ENCODE data around the gene DCDC2C. TPM values are rescaled to one million over a fixed set of nuclear protein-coding genes. Genes with fewer than 3 reads are reported as not detected.

Gene DCDC2C
- total and polyA plus RNA-seq, 2 donors (not counting 3 experiments of a cell fraction or from before 2014, with no cell fraction given), result not detected

DNA sequence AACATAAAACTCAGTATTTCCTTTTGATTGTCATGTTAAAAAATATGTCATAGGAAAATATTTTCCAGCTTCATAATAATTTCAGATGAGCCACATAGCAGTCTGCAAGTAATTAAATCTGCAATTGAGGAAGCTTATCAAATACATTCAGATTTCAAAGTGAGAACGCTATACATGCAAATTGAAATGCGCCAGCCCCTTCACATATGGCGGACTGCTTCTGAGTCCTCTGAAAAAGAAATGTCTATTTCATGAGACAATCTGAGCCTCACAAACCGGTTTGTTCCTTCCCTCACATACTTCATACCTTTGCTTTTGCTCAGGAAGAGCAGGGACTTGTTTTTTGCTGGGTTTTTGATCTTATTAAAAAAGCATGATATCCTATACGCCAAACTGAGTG, 2.3 kb upstream of the DCDC2C start:
- intact Hi-C loops (cut with micrococcal nuclease) (no loop called here), dilution Hi-C loops (cut with MboI; ENCODE audit: extremely low pct_ligation_motif_present, low sequenced_read_pairs) (no loop called here)
- Histone ChIP-seq H3K36me3 (ENCODE audit: control insufficient read depth in 2 of 2, extremely low read depth in 1 of 2, insufficient read depth in 2 of 2, low read length in 2 of 2) (no peaks in the 10 kb centered on the region), H3K4me3 (replicated peaks in 1 of 3; ENCODE audit: insufficient read depth in 1 of 3, low read depth in 1 of 3, low read length in 3 of 3) (no peak overlapping the region), H3K4me1 (ENCODE audit: control insufficient read depth, extremely low read depth, insufficient read depth, low read length) (no peaks in the 10 kb centered on the region), H3K27ac (ENCODE audit: insufficient read depth, low read depth, low read length) (no peak overlapping the region), H3K9ac (replicated peaks; ENCODE audit: extremely low read depth, insufficient read depth, low read length) (no peak overlapping the region), H3K9me3 (replicated peaks; ENCODE audit: control insufficient read depth, insufficient read depth, low read length) (no peaks in the 10 kb centered on the region), H3K79me2 (ENCODE audit: control insufficient read depth, insufficient read depth, low read length) (no peaks in the 10 kb centered on the region), H3K9me1 (replicated peaks; ENCODE audit: control insufficient read depth, extremely low read depth, insufficient read depth, low read length) (no peaks in the 10 kb centered on the region), H3K27me3 (ENCODE audit: control insufficient read depth in 2 of 2, insufficient read depth in 2 of 2, low read length in 2 of 2) (peaks cover 4 to 5% of the 10 kb centered on the region in 2 experiments), H2AFZ (ENCODE audit: low read depth, low read length) (no peak overlapping the region), H4K20me1 (replicated peaks; ENCODE audit: control insufficient read depth, extremely low read depth, insufficient read depth, low read length) (no peaks in the 10 kb centered on the region), H3K4me2 (ENCODE audit: insufficient read depth, low read length) (no peak overlapping the region)
- POLR2A ChIA-PET, result no interaction called here
- no TSS peak for BruUV-seq (replicated peaks)
- FAIRE-seq (no peak), DNase-seq (ENCODE audit: low read depth, low spot score) (no peak)
- TF ChIP-seq, protein P1, sequence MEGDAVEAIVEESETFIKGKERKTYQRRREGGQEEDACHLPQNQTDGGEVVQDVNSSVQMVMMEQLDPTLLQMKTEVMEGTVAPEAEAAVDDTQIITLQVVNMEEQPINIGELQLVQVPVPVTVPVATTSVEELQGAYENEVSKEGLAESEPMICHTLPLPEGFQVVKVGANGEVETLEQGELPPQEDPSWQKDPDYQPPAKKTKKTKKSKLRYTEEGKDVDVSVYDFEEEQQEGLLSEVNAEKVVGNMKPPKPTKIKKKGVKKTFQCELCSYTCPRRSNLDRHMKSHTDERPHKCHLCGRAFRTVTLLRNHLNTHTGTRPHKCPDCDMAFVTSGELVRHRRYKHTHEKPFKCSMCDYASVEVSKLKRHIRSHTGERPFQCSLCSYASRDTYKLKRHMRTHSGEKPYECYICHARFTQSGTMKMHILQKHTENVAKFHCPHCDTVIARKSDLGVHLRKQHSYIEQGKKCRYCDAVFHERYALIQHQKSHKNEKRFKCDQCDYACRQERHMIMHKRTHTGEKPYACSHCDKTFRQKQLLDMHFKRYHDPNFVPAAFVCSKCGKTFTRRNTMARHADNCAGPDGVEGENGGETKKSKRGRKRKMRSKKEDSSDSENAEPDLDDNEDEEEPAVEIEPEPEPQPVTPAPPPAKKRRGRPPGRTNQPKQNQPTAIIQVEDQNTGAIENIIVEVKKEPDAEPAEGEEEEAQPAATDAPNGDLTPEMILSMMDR (IDR thresholded peaks at IDR 0.05; ENCODE audit: extremely low read depth in 1 of 2, insufficient read depth in 1 of 2, low read depth in 1 of 2, low read length in 2 of 2), result no peak
- TF ChIP-seq FOS (IDR thresholded peaks at IDR 0.05; ENCODE audit: borderline replicate concordance, insufficient read depth, low read length) (no peak), JUN (IDR thresholded peaks at IDR 0.05; ENCODE audit: borderline replicate concordance, insufficient read depth, insufficient read length, low read depth) (no peak), GATA2 (IDR thresholded peaks at IDR 0.05; ENCODE audit: insufficient read depth, insufficient read length, low read depth, low read length) (no peak), POLR2AphosphoS5 (IDR thresholded peaks at IDR 0.05; ENCODE audit: insufficient read depth, low read depth, low read length) (no peak), POLR2A (IDR thresholded peaks at IDR 0.05; ENCODE audit: low read depth, low read length) (no peak), EZH2 (IDR thresholded peaks at IDR 0.05; ENCODE audit: borderline replicate concordance, low read depth, low read length, severe bottlenecking) (no peak)
- TF ChIP-seq, protein P2, sequence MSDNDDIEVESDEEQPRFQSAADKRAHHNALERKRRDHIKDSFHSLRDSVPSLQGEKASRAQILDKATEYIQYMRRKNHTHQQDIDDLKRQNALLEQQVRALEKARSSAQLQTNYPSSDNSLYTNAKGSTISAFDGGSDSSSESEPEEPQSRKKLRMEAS (IDR thresholded peaks at IDR 0.05; ENCODE audit: insufficient read depth, insufficient read length), result no peak
- CTCF ChIA-PET, result no interaction called here
